ENCODE results near the gene LOXL4. TPM values are rescaled to one million over a fixed set of nuclear protein-coding genes. Genes with fewer than 3 reads are reported as not detected.

The LOXL4 gene
- total RNA-seq, 1 donor from 2014 or later: 0.26 TPM

GRCh38 chr10:98300526-98301229, 32.7 kb upstream of the LOXL4 start:
- Histone ChIP-seq H3K4me3 (ENCODE audit: low read depth, low read length) (no peak overlapping the region), H3K27me3 (ENCODE audit: control insufficient read depth, insufficient read depth, low read length) (peaks cover 1% of the 10 kb centered on the region), H3K36me3 (ENCODE audit: control insufficient read depth, insufficient read depth, low read length) (no peaks in the 10 kb centered on the region)
- FAIRE-seq (no peak), DNase-seq (ENCODE audit: low read depth) (no peak)
- TF ChIP-seq CTCF (IDR thresholded peaks at IDR 0.05; ENCODE audit: insufficient read depth, low read length, severe bottlenecking): no peak

GRCh38 chr10:98299341-98299740, 31.3 kb upstream of the LOXL4 start:
- no peak for DNase-seq (ENCODE audit: low read depth)
- peaks cover 1% of the 10 kb centered on the region for H3K27me3 ChIP-seq (ENCODE audit: control insufficient read depth, insufficient read depth, low read length)
- no peak for FAIRE-seq

GRCh38 chr10:98296524-98296923, 28.5 kb upstream of the LOXL4 start:
- peak; percentile 32 for FAIRE-seq
- Histone ChIP-seq H3K4me3 (ENCODE audit: low read depth, low read length) (no peak overlapping the region), H3K27me3 (ENCODE audit: control insufficient read depth, insufficient read depth, low read length) (peaks cover 5% of the 10 kb centered on the region), H3K36me3 (ENCODE audit: control insufficient read depth, insufficient read depth, low read length) (no peaks in the 10 kb centered on the region)
- DNase-seq (ENCODE audit: low read depth): peak; percentile 90
- no peak for TF ChIP-seq CTCF (IDR thresholded peaks at IDR 0.05; ENCODE audit: insufficient read depth, low read length, severe bottlenecking)

More at GRCh38 chr10:98299341-98299740, 31.3 kb upstream of the LOXL4 start:
- no peak overlapping the region for H3K4me3 ChIP-seq (ENCODE audit: low read depth, low read length)
- no peak for TF ChIP-seq CTCF (IDR thresholded peaks at IDR 0.05; ENCODE audit: insufficient read depth, low read length, severe bottlenecking)
- H3K36me3 ChIP-seq (ENCODE audit: control insufficient read depth, insufficient read depth, low read length): no peaks in the 10 kb centered on the region

- Histone ChIP-seq H3K36me3 (ENCODE audit: control insufficient read depth, insufficient read depth, low read length) (no peaks in the 10 kb centered on the region), H3K4me3 (ENCODE audit: low read depth, low read length) (no peak overlapping the region), H3K27me3 (ENCODE audit: control insufficient read depth, insufficient read depth, low read length) (peaks cover 5% of the 10 kb centered on the region)
- DNase-seq (ENCODE audit: low read depth): no peak
- TF ChIP-seq CTCF (IDR thresholded peaks at IDR 0.05; ENCODE audit: insufficient read depth, low read length, severe bottlenecking): no peak
- FAIRE-seq: no peak
Measured at GRCh38 chr10:98295907-98296306, 27.9 kb upstream of the LOXL4 start.

- no peak for FAIRE-seq
- no peak for TF ChIP-seq CTCF (IDR thresholded peaks at IDR 0.05; ENCODE audit: insufficient read depth, low read length, severe bottlenecking)
- no peak overlapping the region for H3K4me3 ChIP-seq (ENCODE audit: low read depth, low read length)
Measured at GRCh38 chr10:98295401-98295811, 27.4 kb upstream of the LOXL4 start.

GRCh38 chr10:98294270-98294627, 26.3 kb upstream of the LOXL4 start:
- H3K36me3 ChIP-seq (ENCODE audit: control insufficient read depth, insufficient read depth, low read length): no peaks in the 10 kb centered on the region
- no peak for FAIRE-seq
- no peak for DNase-seq (ENCODE audit: low read depth)
- TF ChIP-seq CTCF (IDR thresholded peaks at IDR 0.05; ENCODE audit: insufficient read depth, low read length, severe bottlenecking): no peak
- H3K4me3 ChIP-seq (ENCODE audit: low read depth, low read length): no peak overlapping the region
- peaks cover 4% of the 10 kb centered on the region for H3K27me3 ChIP-seq (ENCODE audit: control insufficient read depth, insufficient read depth, low read length)

More at GRCh38 chr10:98295401-98295811, 27.4 kb upstream of the LOXL4 start:
- no peak for DNase-seq (ENCODE audit: low read depth)
- Histone ChIP-seq H3K36me3 (ENCODE audit: control insufficient read depth, insufficient read depth, low read length) (no peaks in the 10 kb centered on the region), H3K27me3 (ENCODE audit: control insufficient read depth, insufficient read depth, low read length) (peaks cover 5% of the 10 kb centered on the region)
